H1 (cell line): ENCODE measurements around the gene NPY2R. TPM values are rescaled to one million over a fixed set of nuclear protein-coding genes. Genes with fewer than 3 reads are reported as not detected.

Experiments used
- CTCF ChIA-PET: fragments of 300-600 bp; sonication (Branson Sonifier 250); formaldehyde crosslinking; loops from one replicate; lab custom pipeline; 2021; ENCODE audit not compliant: partially characterized antibody; lab: Charles Lee
- POLR2A ChIA-PET: fragments of 300-600 bp; sonication (Branson Sonifier 250); formaldehyde crosslinking; loops from one replicate; lab custom pipeline; 2021; ENCODE audit warnings: inconsistent platforms; ENCODE audit not compliant: partially characterized antibody; lab: Charles Lee
- DNase-seq, 2 experiments: peaks; one replicate each; pipeline versions ENCODE4 v3.0.0 to v3.0.0-alpha.2; 2010 to 2022; ENCODE audit warnings: low spot score in 2 of 2, low read depth in 1 of 2, mixed read lengths in 1 of 2
- FAIRE-seq: peaks from 2 replicates; lab custom pipeline; 2011; peaks lifted over from hg19 to GRCh38; lab: Jason Lieb, UNC
- H2AFZ ChIP-seq: 2 replicates; pipeline ENCODE4 v1.8.1; 2012; ENCODE audit warnings: low read length, inconsistent platforms
- H2AK5ac ChIP-seq: 2 replicates; pipeline ENCODE4 v1.6.1; 2013; ENCODE audit warnings: low read depth, low read length
- H2BK120ac ChIP-seq: replicated peaks from 2 replicates; pipeline ENCODE3; 2013; ENCODE audit warnings: low read depth, low read length, inconsistent platforms
- H2BK12ac ChIP-seq: 2 replicates; pipeline ENCODE4 v1.6.1; 2013; ENCODE audit warnings: low read depth, low read length
- H2BK15ac ChIP-seq: 2 replicates; pipeline ENCODE4 v1.6.1; 2013; ENCODE audit warnings: low read length
- H2BK20ac ChIP-seq: 2 replicates; pipeline ENCODE4 v1.6.1; 2013; ENCODE audit warnings: low read length
- H2BK5ac ChIP-seq: 2 replicates; pipeline ENCODE4 v1.6.1; 2013; ENCODE audit warnings: low read depth, low read length
- H3K14ac ChIP-seq: 2 replicates; pipeline ENCODE4 v1.6.1; 2013; ENCODE audit warnings: inconsistent platforms; ENCODE audit not compliant: insufficient read length
- H3K18ac ChIP-seq: 2 replicates; pipeline ENCODE4 v1.6.1; 2013; ENCODE audit warnings: low read length; ENCODE audit errors: extremely low read depth
- H3K23ac ChIP-seq: 2 replicates; pipeline ENCODE4 v1.6.1; 2013; ENCODE audit warnings: inconsistent platforms; ENCODE audit not compliant: insufficient read length
- H3K23me2 ChIP-seq: 2 replicates; pipeline ENCODE4 v1.6.1; 2013; ENCODE audit warnings: low read depth, low read length
- H3K27ac ChIP-seq: 2 replicates; pipeline ENCODE4 v1.6.1; 2011; ENCODE audit warnings: low read depth, low read length, inconsistent platforms
- H3K27me3 ChIP-seq, 4 experiments: replicated peaks in 1 of 4; 1 replicate in 1 of 4; 2 replicates in 3 of 4; pipeline versions ENCODE4 v1.6.1 to v1.8.1; 2011 to 2013; ENCODE audit warnings: low read length in 3 of 4, mild to moderate bottlenecking in 3 of 4, inconsistent platforms in 2 of 4, mixed read lengths in 2 of 4, moderate library complexity in 1 of 4; ENCODE audit not compliant: control insufficient read depth in 3 of 4, insufficient read depth in 3 of 4; ENCODE audit errors: extremely low read depth in 1 of 4
- H3K36me3 ChIP-seq, 4 experiments: 2 replicates each; pipeline versions ENCODE4 v1.6.1 to v1.8.1; 2011 to 2013; ENCODE audit warnings: mild to moderate bottlenecking in 4 of 4, low read length in 3 of 4, moderate library complexity in 2 of 4, control low read depth in 1 of 4, inconsistent platforms in 1 of 4; ENCODE audit not compliant: insufficient read depth in 4 of 4, control insufficient read depth in 2 of 4
- H3K4ac ChIP-seq: replicated peaks from 2 replicates; pipeline ENCODE3; 2013; ENCODE audit warnings: low read length, low read depth, mixed read lengths, inconsistent platforms; ENCODE audit not compliant: insufficient read length
- H3K4me1 ChIP-seq, 4 experiments: replicated peaks in 1 of 4; 1 replicate in 1 of 4; 2 replicates in 3 of 4; pipeline versions ENCODE4 v1.6.1 to v1.8.1; 2011 to 2013; ENCODE audit warnings: low read length in 3 of 4, inconsistent platforms in 2 of 4, mixed read lengths in 1 of 4; ENCODE audit not compliant: insufficient read depth in 4 of 4, control insufficient read depth in 3 of 4
- H3K4me2 ChIP-seq, 2 experiments: 2 replicates each; pipeline versions ENCODE4 v1.6.1 to v1.8.1; 2011 to 2013; ENCODE audit warnings: low read depth in 2 of 2, low read length in 2 of 2, control low read depth in 1 of 2, inconsistent platforms in 1 of 2, mild to moderate bottlenecking in 1 of 2; ENCODE audit not compliant: insufficient read depth in 1 of 2
- H3K4me3 ChIP-seq, 4 experiments: fragments of 200-600, 300-600 bp in 1 of 4; sonication (generic), shearing (Covaris generic), sonication (Bioruptor Twin) in 1 of 4; 2 replicates each; pipeline versions ENCODE4 v1.5.1 to v1.8.1; 2011 to 2016; ENCODE audit warnings: low read length in 4 of 4, low read depth in 3 of 4, control low read depth in 2 of 4, inconsistent platforms in 2 of 4, mild to moderate bottlenecking in 2 of 4, mixed read lengths in 1 of 4, moderate library complexity in 1 of 4; ENCODE audit not compliant: insufficient read depth in 2 of 4; ENCODE audit errors: extremely low read depth in 1 of 4
- H3K56ac ChIP-seq: replicated peaks from 2 replicates; pipeline ENCODE3; 2013; ENCODE audit warnings: low read depth, mild to moderate bottlenecking, mixed read lengths, low read length, inconsistent platforms; ENCODE audit not compliant: insufficient read length
- H3K79me1 ChIP-seq: 2 replicates; pipeline ENCODE4 v1.6.1; 2013; ENCODE audit warnings: low read depth, low read length, control low read depth
- H3K79me2 ChIP-seq, 2 experiments: 2 replicates each; pipeline versions ENCODE4 v1.6.1 to v1.8.1; 2012 to 2013; ENCODE audit warnings: low read length in 2 of 2, mild to moderate bottlenecking in 2 of 2, inconsistent platforms in 1 of 2; ENCODE audit not compliant: insufficient read depth in 2 of 2, control insufficient read depth in 1 of 2
- H3K9ac ChIP-seq, 4 experiments: replicated peaks in 1 of 4; 1 replicate in 1 of 4; 2 replicates in 3 of 4; pipeline versions ENCODE4 v1.6.1 to v1.8.1; 2011 to 2013; ENCODE audit warnings: low read depth in 3 of 4, low read length in 3 of 4, control low read depth in 2 of 4, mild to moderate bottlenecking in 2 of 4, moderate library complexity in 2 of 4, inconsistent platforms in 1 of 4; ENCODE audit errors: extremely low read depth in 1 of 4
- H3K9me3 ChIP-seq, 2 experiments: 2 replicates each; pipeline versions ENCODE4 v1.6.1 to v1.8.1; 2012 to 2013; ENCODE audit warnings: mild to moderate bottlenecking in 2 of 2, moderate library complexity in 2 of 2, control low read depth in 1 of 2, inconsistent platforms in 1 of 2, low read depth in 1 of 2, low read length in 1 of 2, mixed read lengths in 1 of 2; ENCODE audit not compliant: insufficient read depth in 2 of 2
- H4K20me1 ChIP-seq, 2 experiments: replicated peaks in 1 of 2; 2 replicates each; pipeline versions ENCODE3 to v1.8.1; 2011 to 2013; ENCODE audit warnings: inconsistent platforms in 2 of 2, low read length in 2 of 2, mild to moderate bottlenecking in 1 of 2; ENCODE audit not compliant: insufficient read depth in 2 of 2, control insufficient read depth in 1 of 2
- H4K5ac ChIP-seq: 2 replicates; pipeline ENCODE4 v1.6.1; 2013; ENCODE audit warnings: low read length, low read depth, mixed read lengths, inconsistent platforms; ENCODE audit not compliant: insufficient read length
- H4K8ac ChIP-seq: 2 replicates; pipeline ENCODE4 v1.8.0; 2013; ENCODE audit warnings: mild to moderate bottlenecking, moderate library complexity, low read length, inconsistent platforms; ENCODE audit not compliant: insufficient read depth; ENCODE audit errors: extremely low read depth
- H4K91ac ChIP-seq: replicated peaks from 2 replicates; pipeline ENCODE3; 2013; ENCODE audit warnings: low read length, mixed read lengths, inconsistent platforms; ENCODE audit not compliant: insufficient read length
- CEBPB ChIP-seq: IDR thresholded peaks from 2 replicates; pipeline ENCODE4 v1.6.1; 2012; ENCODE audit warnings: low read depth, low read length
- RFX5 ChIP-seq: IDR thresholded peaks from 2 replicates; pipeline ENCODE4 v1.6.1; 2011; ENCODE audit warnings: low read depth, low read length, improper control_type of control experiment, borderline replicate concordance
- polyA plus RNA-seq, 7 experiments: library from polyadenylated mRNA; depleted of rRNA in 3 of 7; stranded (reverse) in 5 of 7; unstranded in 2 of 7; fragments of >200 nt in 5 of 7; fragments of 200-250 nt in 2 of 7; gene quantifications; 1 replicate in 5 of 7; 2 replicates in 1 of 7; 4 replicates in 1 of 7; pipeline versions ENCODE4 v1.2.1 to v1.2.3, GENCODE V29; 2011 to 2013; ENCODE audit warnings: missing spikeins in 2 of 7, mixed read lengths in 2 of 7
- total RNA-seq: library from RNA; stranded (reverse); fragmentation: NEBNext Ultra II Directional; extraction: Animal tissue kit (Norgen Biotek cat#: 25700); gene quantifications from 2 replicates; pipeline ENCODE4 v1.2.1, GENCODE V29; 2021

NPY2R gene
- total and polyA plus RNA-seq, 2 of the 8 experiments (the other 6 are each of a cell fraction or from before 2014, with no cell fraction given), result 0.09 to 0.41 TPM

DNA sequence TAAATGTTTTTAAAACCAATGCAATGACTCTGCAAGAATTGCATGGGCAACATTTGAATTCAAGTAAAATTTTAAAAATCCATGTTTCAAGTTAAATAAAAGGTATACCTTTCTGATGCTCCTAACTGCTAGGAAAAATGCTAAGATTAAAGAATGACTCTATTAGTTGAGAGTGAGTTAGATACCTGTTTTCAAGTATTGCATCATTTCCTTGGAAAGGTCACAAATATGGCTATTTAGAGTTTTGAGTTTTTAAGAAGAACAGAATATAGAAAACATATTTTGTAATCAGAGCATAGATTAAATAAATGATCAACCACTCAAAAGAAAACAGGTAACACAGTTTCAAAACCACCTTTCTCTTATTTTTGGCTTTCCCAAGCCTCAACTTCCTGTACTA, 18.3 kb upstream of the NPY2R start:
- Histone ChIP-seq H2BK12ac (no peak overlapping the region), H3K4me1 (no peaks in the 10 kb centered on the region), H3K79me1 (no peaks in the 10 kb centered on the region), H4K91ac (no peak overlapping the region), H4K5ac (no peak overlapping the region), H4K20me1 (no peaks in the 10 kb centered on the region), H3K4me3 (no peak overlapping the region), H3K18ac (no peak overlapping the region), H2BK20ac (no peak overlapping the region), H4K8ac (no peak overlapping the region), H3K36me3 (no peaks in the 10 kb centered on the region), H3K27ac (no peak overlapping the region), H2AFZ (no peak overlapping the region), H3K79me2 (no peaks in the 10 kb centered on the region), H3K23ac (no peak overlapping the region), H3K14ac (no peak overlapping the region), H2BK15ac (no peak overlapping the region), H3K9me3 (no peaks in the 10 kb centered on the region), H3K23me2 (no peaks in the 10 kb centered on the region), H3K27me3 (no peaks in the 10 kb centered on the region), H3K9ac (no peak overlapping the region), H2BK5ac (no peak overlapping the region)
- CTCF ChIA-PET, result no interaction called here
- POLR2A ChIA-PET, result no interaction called here
- FAIRE-seq, result no peak
- TF ChIP-seq RFX5 (no peak), CEBPB (peak; percentile 42; the same call in 1 of the 2 replicates)
- TF ChIP-seq, all 59 proteins: peak for 1
- no peak for DNase-seq
- Histone ChIP-seq H3K4me2 (no peak overlapping the region), H2AK5ac (no peak overlapping the region), H3K4ac (no peak overlapping the region), H2BK120ac (no peak overlapping the region), H3K56ac (no peak overlapping the region)
